Endothelial cell of umbilical vein (primary cell): ENCODE measurements around the gene GZF1.

Source experiments
- CTCF ChIP-seq, 2 donors: IDR thresholded peaks; 1 replicate in 1 of 2; 2 replicates in 1 of 2; pipeline ENCODE4 v1.5.1; 2011; ENCODE audit warnings: low read length in 2 of 2, mild to moderate bottlenecking in 2 of 2, moderate library complexity in 2 of 2, control low read depth in 1 of 2, inconsistent platforms in 1 of 2, low read depth in 1 of 2; ENCODE audit not compliant: insufficient read depth in 1 of 2; ENCODE audit errors: extremely low read depth in 1 of 2
- EZH2 ChIP-seq: IDR thresholded peaks from 2 replicates; pipeline ENCODE4 v1.6.1; 2012; ENCODE audit warnings: borderline replicate concordance, low read depth, mild to moderate bottlenecking, moderate library complexity, low read length, inconsistent platforms; ENCODE audit not compliant: severe bottlenecking
- GATA2 ChIP-seq: IDR thresholded peaks from 2 replicates; pipeline ENCODE4 v1.7.0; 2011; ENCODE audit warnings: low read depth, mild to moderate bottlenecking, moderate library complexity, mixed read lengths, low read length; ENCODE audit not compliant: insufficient read length, insufficient read depth
- JUN ChIP-seq: IDR thresholded peaks from 2 replicates; pipeline ENCODE4 v1.6.1; 2011; ENCODE audit warnings: borderline replicate concordance, low read depth; ENCODE audit not compliant: insufficient read length, insufficient read depth
- MAX ChIP-seq: IDR thresholded peaks from 2 replicates; pipeline ENCODE4 v1.6.1; 2011; ENCODE audit not compliant: insufficient read depth, insufficient read length
- MYC ChIP-seq: IDR thresholded peaks from one replicate; pipeline ENCODE4 v1.6.1; 2011; ENCODE audit warnings: mild to moderate bottlenecking, low read depth, low read length
- POLR2A ChIP-seq: IDR thresholded peaks from 2 replicates; pipeline ENCODE4 v1.6.1; 2012; ENCODE audit warnings: low read depth, mild to moderate bottlenecking, control low read depth, low read length
- POLR2AphosphoS5 ChIP-seq: IDR thresholded peaks from 2 replicates; pipeline ENCODE4 v1.6.1; 2012; ENCODE audit warnings: low read depth, mild to moderate bottlenecking, control low read depth, low read length, moderate library complexity; ENCODE audit not compliant: insufficient read depth

GRCh38 chr20:23407781-23408464 is 45.9 kb downstream of the GZF1 start:
- no peak for TF ChIP-seq CTCF (IDR thresholded peaks at IDR 0.05; ENCODE audit: extremely low read depth in 1 of 2, insufficient read depth in 1 of 2, low read depth in 1 of 2, low read length in 2 of 2)
- TF ChIP-seq POLR2A = no peak
- TF ChIP-seq POLR2AphosphoS5 = no peak
- TF ChIP-seq EZH2 = no peak
- TF ChIP-seq MAX = no peak
- no peak for TF ChIP-seq GATA2
- no peak for TF ChIP-seq JUN
- no peak for TF ChIP-seq MYC
